GM12873 (cell line): ENCODE results near the gene STARD8.

Experiments
- TF ChIP-seq, protein P1 (sequence below): IDR thresholded peaks from 2 replicates; pipeline ENCODE4 v1.5.1; 2012; ENCODE audit warnings: low read depth, mild to moderate bottlenecking, moderate library complexity, low read length, control low read depth; ENCODE audit not compliant: insufficient read depth; ENCODE audit errors: missing control alignments

The STARD8 gene

GRCh38 chrX:68750316-68750715, 102.8 kb downstream of the STARD8 start:
- TF ChIP-seq, protein P1, sequence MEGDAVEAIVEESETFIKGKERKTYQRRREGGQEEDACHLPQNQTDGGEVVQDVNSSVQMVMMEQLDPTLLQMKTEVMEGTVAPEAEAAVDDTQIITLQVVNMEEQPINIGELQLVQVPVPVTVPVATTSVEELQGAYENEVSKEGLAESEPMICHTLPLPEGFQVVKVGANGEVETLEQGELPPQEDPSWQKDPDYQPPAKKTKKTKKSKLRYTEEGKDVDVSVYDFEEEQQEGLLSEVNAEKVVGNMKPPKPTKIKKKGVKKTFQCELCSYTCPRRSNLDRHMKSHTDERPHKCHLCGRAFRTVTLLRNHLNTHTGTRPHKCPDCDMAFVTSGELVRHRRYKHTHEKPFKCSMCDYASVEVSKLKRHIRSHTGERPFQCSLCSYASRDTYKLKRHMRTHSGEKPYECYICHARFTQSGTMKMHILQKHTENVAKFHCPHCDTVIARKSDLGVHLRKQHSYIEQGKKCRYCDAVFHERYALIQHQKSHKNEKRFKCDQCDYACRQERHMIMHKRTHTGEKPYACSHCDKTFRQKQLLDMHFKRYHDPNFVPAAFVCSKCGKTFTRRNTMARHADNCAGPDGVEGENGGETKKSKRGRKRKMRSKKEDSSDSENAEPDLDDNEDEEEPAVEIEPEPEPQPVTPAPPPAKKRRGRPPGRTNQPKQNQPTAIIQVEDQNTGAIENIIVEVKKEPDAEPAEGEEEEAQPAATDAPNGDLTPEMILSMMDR = no peak

DNA sequence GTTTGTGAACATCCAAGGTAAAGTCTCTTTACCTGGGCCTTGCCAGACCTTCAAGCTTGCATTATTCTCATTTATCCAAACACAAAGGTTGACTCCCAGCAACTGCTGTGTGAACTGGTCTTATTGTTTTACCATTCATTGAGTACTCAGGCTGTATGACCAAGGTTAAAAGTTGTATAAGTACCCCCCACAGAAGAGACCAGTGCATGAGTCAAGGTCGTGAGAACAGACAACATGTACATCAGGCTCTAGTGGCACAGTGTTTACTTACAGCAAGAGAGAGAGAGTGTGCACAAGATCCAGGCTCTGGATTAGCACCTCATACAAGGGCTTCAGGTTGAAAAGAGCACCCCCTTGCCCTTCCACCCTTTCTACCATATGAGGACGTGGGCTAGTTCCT, 103.9 kb downstream of the STARD8 start:
- TF ChIP-seq, protein P1 = no peak

GRCh38 chrX:68753218-68753617, 105.8 kb downstream of the STARD8 start:
- TF ChIP-seq, protein P1 = no peak

GRCh38 chrX:68754406-68754805, 106.9 kb downstream of the STARD8 start:
- TF ChIP-seq, protein P1 = no peak

DNA sequence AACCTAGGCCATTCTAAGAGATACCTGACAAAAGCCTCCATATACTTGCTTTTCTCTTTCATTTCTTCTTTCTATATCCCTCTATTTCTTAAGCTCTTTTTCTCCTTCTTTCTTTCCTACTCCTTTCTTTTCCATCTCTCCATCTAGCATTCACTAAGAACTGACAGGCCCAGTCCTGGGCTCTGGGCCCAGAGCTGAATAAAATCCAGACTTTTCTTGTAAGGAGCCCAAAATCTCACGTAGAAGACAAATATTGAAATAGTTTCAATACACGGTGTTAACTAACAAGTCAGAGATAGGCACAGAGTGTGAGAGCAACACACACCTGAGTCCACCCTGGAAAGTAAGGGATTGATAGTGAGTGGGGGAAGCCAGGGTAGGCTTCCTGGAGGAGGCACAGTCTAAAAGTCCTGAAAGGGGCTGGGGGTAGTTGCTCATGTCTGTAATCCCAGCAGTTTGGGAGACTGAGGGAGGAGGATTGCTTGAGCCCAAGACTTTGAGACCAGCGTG, 108.2 kb downstream of the STARD8 start:
- TF ChIP-seq, protein P1 = no peak

DNA sequence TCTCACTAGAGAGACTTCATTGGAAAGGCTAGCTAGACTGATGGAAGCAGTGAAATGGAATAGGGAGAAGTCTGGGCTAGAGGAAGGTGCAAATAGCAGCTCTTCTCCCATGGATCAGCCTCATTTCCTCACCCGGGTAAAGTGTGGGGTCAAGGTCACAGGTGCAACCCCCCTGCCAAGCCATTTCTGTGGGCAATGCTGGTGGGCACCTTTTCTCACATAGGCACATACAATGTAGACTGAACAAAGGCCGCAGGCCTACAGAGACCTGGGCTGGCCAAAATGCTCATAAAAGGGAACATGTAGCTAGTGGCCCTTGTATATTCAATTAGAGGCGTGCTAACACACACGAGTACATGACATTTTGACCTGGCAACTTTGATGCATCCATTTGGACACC, 109.9 kb downstream of the STARD8 start:
- TF ChIP-seq, protein P1 = no peak

- TF ChIP-seq, protein P1 = no peak
These were observed 110.3 kb downstream of the STARD8 start for GRCh38 chrX:68757731-68758130.
